GM12878 (cell line): Measurements from ENCODE around the gene ABHD14A. TPM values are rescaled to one million over a fixed set of nuclear protein-coding genes. Genes with fewer than 3 reads are reported as not detected.

Source experiments
- ATAC-seq: fragments of 200-7000 bp; cut with Tn5 transposase; 3 replicates; pipeline ENCODE4 v1.9.1; 2020; ENCODE audit warnings: mild to moderate bottlenecking, moderate library complexity
- BruUV-seq: library from RNA; stranded (reverse); fragments of 400-500 nt; replicated peaks from 2 replicates; lab custom pipeline; 2021; lab: Mats Ljungman, UMichigan
- CTCF ChIA-PET: fragments of 300-600 bp; sonication (Branson Sonifier 250); formaldehyde crosslinking; extraction: SDS; loops from one replicate; lab custom pipeline; 2021; ENCODE audit warnings: inconsistent platforms; lab: Yijun Ruan, JAX
- POLR2A ChIA-PET: fragments of 350-600 bp; formaldehyde crosslinking; extraction: SDS; loops from one replicate; lab custom pipeline; 2021; ENCODE audit warnings: inconsistent platforms; lab: Charles Lee
- RAD21 ChIA-PET: fragments of 300-600 bp; sonication (Branson Sonifier 250); formaldehyde crosslinking; loops from one replicate; lab custom pipeline; 2023; ENCODE audit warnings: antibody characterized with exemption; ENCODE audit not compliant: unreplicated experiment; lab: Charles Lee
- SMC1A ChIA-PET: fragments of 300-600 bp; sonication (Branson Sonifier 250); formaldehyde crosslinking; loops from one replicate; lab custom pipeline; 2023; ENCODE audit not compliant: unreplicated experiment, uncharacterized antibody; lab: Charles Lee
- DNase-seq: peaks from one replicate; pipeline ENCODE4 v3.0.0-alpha.2; 2011; ENCODE audit warnings: low read depth, low spot score
- FAIRE-seq: peaks from 3 replicates; lab custom pipeline; 2011; peaks lifted over from hg19 to GRCh38; lab: Jason Lieb, UNC
- H2AFZ ChIP-seq: 2 replicates; pipeline ENCODE4 v1.6.0; 2011; ENCODE audit warnings: low read depth, low read length, control low read depth; ENCODE audit not compliant: control insufficient read depth
- H3K27ac ChIP-seq: 2 replicates; pipeline ENCODE4 v1.5.1; 2011; ENCODE audit warnings: control low read depth; ENCODE audit not compliant: control insufficient read depth, insufficient read depth
- H3K27me3 ChIP-seq, 2 experiments: replicated peaks in 1 of 2; 2 replicates each; pipeline versions ENCODE4 v1.6.0 to v1.6.1; 2011; ENCODE audit warnings: low read length in 1 of 2; ENCODE audit not compliant: control insufficient read depth in 2 of 2, insufficient read depth in 2 of 2
- H3K36me3 ChIP-seq, 2 experiments: 2 replicates each; pipeline ENCODE4 v1.5.1; 2011; ENCODE audit warnings: low read length in 1 of 2; ENCODE audit not compliant: control insufficient read depth in 2 of 2, insufficient read depth in 2 of 2
- H3K4me1 ChIP-seq: 2 replicates; pipeline ENCODE4 v1.6.1; 2011; ENCODE audit warnings: mild to moderate bottlenecking, low read length, moderate library complexity, mixed read lengths; ENCODE audit not compliant: control insufficient read depth, insufficient read depth
- H3K4me2 ChIP-seq: 2 replicates; pipeline ENCODE4 v1.6.0; 2011; ENCODE audit warnings: control low read depth; ENCODE audit not compliant: control insufficient read depth, insufficient read depth
- H3K4me3 ChIP-seq: fragments of 200-600 bp; sonication (generic); 2 replicates; pipeline ENCODE4 v1.5.1; 2016
- H3K79me2 ChIP-seq: 2 replicates; pipeline ENCODE4 v1.6.0; 2011; ENCODE audit warnings: low read length; ENCODE audit not compliant: control insufficient read depth, insufficient read depth
- H3K9ac ChIP-seq: 2 replicates; pipeline ENCODE4 v1.8.0; 2011; ENCODE audit warnings: low read length, control low read depth, mixed read lengths; ENCODE audit not compliant: control insufficient read depth, insufficient read depth
- H3K9me3 ChIP-seq: replicated peaks from 3 replicates; pipeline ENCODE4 v1.5.1; 2011; ENCODE audit warnings: mild to moderate bottlenecking, low read length; ENCODE audit not compliant: control insufficient read depth, insufficient read depth
- H4K20me1 ChIP-seq: 2 replicates; pipeline ENCODE4 v1.6.0; 2011; ENCODE audit not compliant: control insufficient read depth, insufficient read depth
- BACH1 ChIP-seq: fragments of 450-650 bp; IDR thresholded peaks from 2 replicates; pipeline ENCODE4 v1.6.1; 2017; ENCODE audit warnings: mild to moderate bottlenecking, borderline replicate concordance
- CBX5 ChIP-seq: sonication (generic); IDR thresholded peaks from 2 replicates; pipeline ENCODE4 v1.6.1; 2016; ENCODE audit warnings: low read depth, moderate library complexity, mild to moderate bottlenecking, inconsistent platforms
- FOXM1 ChIP-seq: IDR thresholded peaks from 2 replicates; pipeline ENCODE4 v1.6.1; 2012; ENCODE audit warnings: low read depth, mild to moderate bottlenecking, inconsistent platforms, low read length, moderate library complexity
- IKZF2 ChIP-seq, 2 experiments: fragments of 450-650 bp; IDR thresholded peaks; 2 replicates each; pipeline ENCODE4 v1.6.1; 2017; ENCODE audit warnings: mild to moderate bottlenecking in 2 of 2, moderate library complexity in 2 of 2
- KDM1A ChIP-seq: fragments of 200-600 bp; sonication (generic); IDR thresholded peaks from 2 replicates; pipeline ENCODE4 v1.6.1; 2016; ENCODE audit warnings: borderline replicate concordance
- STAT3 ChIP-seq: IDR thresholded peaks from 2 replicates; pipeline ENCODE4 v1.6.1; 2011; ENCODE audit warnings: low read depth, low read length, improper control_type of control experiment
- TBL1XR1 ChIP-seq: IDR thresholded peaks from 2 replicates; pipeline ENCODE4 v1.6.1; 2012; ENCODE audit warnings: low read depth, low read length, improper control_type of control experiment
- TCF7 ChIP-seq: IDR thresholded peaks from 2 replicates; pipeline ENCODE4 v1.6.1; 2014; ENCODE audit warnings: antibody characterized with exemption, borderline replicate concordance
- WGBS: methylation state at CpG from one replicate; pipeline ENCODE4 v1.1.6; 2016; ENCODE audit warnings: low lambda C conversion rate; ENCODE audit not compliant: insufficient replicate concordance, insufficient coverage; ENCODE audit errors: missing lambda C conversion rate; 5-methylcytosine and 5-hydroxymethylcytosine counted together
- in situ Hi-C: fragments of 300-500 bp; cut with MboI; formaldehyde crosslinking; loops from 9 replicates; pipeline ENCODE4 v1.14.3; 2018; ENCODE audit warnings: mixed read lengths
- intact Hi-C: fragments of 100-400 bp; cut with micrococcal nuclease; formaldehyde crosslinking; loops from one replicate; pipeline ENCODE4 v1.14.2; 2022; ENCODE audit not compliant: unreplicated experiment
- polyA plus RNA-seq, 11 experiments: library from polyadenylated mRNA; depleted of rRNA in 4 of 11; unstranded in 6 of 11; stranded (reverse) in 5 of 11; fragments of >200 nt; fragmentation: Nextera tagmentation in 4 of 11; fragmentation: Illumina TruSeq in 1 of 11; extraction: Ambion mirVana in 4 of 11; extraction: Trizol in 1 of 11; gene quantifications; 1 replicate in 1 of 11; 2 replicates in 10 of 11; pipeline versions ENCODE4 v1.2.1 to v1.2.3, GENCODE V29; 2011 to 2016; ENCODE audit warnings: inconsistent platforms in 2 of 11, missing spikeins in 2 of 11, low read depth in 1 of 11
- total RNA-seq, 4 experiments: library from RNA; depleted of rRNA in 3 of 4; stranded (reverse); fragments of >200 nt in 3 of 4; fragmentation: Illumina TruSeq in 1 of 4; extraction: Trizol in 1 of 4; gene quantifications; 2 replicates each; pipeline versions ENCODE4 v1.2.1 to v1.2.3, GENCODE V29; 2013 to 2021
- TF ChIP-seq, protein P1 (sequence below): fragments of 450-650 bp; IDR thresholded peaks from 2 replicates; pipeline ENCODE4 v1.6.1; 2014; ENCODE audit warnings: mild to moderate bottlenecking
- TF ChIP-seq, protein P2 (sequence below): fragments of 450-650 bp; conservative IDR thresholded peaks from 2 replicates; pipeline ENCODE4 v1.6.1; 2017; ENCODE audit warnings: mild to moderate bottlenecking, moderate library complexity
- TF ChIP-seq, protein P3 (sequence below): fragments of 150-350 bp; IDR thresholded peaks from 2 replicates; pipeline ENCODE4 v1.6.1; 2016; ENCODE audit warnings: low read depth, low read length

ABHD14A gene
- total and polyA plus RNA-seq, 10 of the 15 experiments (the other 5 are each of a cell fraction or from before 2014, with no cell fraction given) = 1.2 to 27.0 (median 7.9) TPM

DNA sequence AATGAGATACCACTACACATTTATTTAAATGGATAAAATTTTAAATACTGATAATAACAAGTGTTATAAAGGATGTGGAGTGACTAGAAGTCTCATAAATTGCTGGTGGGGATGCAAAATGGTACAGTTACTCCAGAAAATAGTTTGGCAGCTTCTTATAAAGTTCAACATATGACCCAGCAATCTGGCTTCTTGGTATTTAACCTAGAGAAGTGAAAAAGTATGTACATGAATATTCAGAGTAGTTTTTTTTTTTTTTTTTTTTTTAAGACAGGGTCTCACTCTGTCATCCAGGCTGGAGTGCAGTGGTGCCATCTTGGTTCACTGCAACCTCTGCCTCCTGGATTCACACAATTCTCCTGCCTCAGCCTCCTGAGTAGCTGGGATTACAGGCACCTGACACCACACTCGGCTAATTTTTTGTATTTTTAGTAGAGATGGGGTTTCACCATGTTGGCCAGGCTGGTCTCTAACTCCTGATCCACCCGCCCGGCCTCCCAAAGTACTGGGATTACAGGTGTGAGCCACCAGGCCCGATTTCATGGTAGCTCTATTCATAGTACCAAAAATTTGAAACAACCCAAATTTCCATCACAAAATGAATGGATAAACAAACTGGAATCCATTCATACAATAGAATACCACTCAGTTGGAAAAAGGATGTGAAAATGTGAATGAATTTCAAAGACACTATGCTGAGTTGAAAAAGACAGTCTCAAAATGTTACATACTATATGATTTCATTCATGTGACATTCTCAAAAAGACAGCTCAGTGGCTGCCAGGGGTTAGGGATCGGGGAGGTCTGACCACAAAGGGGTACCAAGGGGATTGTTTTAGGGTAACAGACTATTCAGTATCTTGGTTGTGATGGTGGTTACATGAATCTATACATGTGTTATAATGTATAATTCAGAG, 47.5 kb upstream of the ABHD14A start (continued):
- TF ChIP-seq, protein P1, sequence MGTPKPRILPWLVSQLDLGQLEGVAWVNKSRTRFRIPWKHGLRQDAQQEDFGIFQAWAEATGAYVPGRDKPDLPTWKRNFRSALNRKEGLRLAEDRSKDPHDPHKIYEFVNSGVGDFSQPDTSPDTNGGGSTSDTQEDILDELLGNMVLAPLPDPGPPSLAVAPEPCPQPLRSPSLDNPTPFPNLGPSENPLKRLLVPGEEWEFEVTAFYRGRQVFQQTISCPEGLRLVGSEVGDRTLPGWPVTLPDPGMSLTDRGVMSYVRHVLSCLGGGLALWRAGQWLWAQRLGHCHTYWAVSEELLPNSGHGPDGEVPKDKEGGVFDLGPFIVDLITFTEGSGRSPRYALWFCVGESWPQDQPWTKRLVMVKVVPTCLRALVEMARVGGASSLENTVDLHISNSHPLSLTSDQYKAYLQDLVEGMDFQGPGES = no peak
- TF ChIP-seq FOXM1 = no peak
- TF ChIP-seq BACH1 = no peak
- TF ChIP-seq IKZF2 (IDR thresholded peaks at IDR 0.05) = no peak
- TF ChIP-seq TBL1XR1 = no peak
- TF ChIP-seq STAT3 = no peak
- TF ChIP-seq, protein P2, sequence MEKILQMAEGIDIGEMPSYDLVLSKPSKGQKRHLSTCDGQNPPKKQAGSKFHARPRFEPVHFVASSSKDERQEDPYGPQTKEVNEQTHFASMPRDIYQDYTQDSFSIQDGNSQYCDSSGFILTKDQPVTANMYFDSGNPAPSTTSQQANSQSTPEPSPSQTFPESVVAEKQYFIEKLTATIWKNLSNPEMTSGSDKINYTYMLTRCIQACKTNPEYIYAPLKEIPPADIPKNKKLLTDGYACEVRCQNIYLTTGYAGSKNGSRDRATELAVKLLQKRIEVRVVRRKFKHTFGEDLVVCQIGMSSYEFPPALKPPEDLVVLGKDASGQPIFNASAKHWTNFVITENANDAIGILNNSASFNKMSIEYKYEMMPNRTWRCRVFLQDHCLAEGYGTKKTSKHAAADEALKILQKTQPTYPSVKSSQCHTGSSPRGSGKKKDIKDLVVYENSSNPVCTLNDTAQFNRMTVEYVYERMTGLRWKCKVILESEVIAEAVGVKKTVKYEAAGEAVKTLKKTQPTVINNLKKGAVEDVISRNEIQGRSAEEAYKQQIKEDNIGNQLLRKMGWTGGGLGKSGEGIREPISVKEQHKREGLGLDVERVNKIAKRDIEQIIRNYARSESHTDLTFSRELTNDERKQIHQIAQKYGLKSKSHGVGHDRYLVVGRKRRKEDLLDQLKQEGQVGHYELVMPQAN = no peak
- no peak for TF ChIP-seq TCF7

DNA sequence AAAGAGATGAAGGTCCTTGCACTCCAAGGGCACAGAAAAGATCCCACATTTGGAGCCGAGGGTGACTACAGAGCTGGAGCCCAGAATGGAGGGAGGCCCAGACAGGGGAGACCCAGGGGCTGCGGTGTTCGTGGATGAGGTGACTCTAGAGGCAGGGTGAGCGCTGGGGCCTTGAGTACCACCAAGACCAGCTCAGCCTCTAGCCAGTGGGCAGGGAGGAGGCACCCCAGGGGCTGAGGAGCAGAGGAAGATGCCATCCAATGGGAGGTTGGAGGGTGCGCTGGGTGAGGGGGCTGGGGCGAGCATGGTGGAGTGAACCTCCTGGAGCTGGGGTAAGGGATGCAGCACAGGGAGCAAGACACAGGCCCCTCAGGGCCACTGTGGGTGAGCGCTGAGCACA, 46.4 kb upstream of the ABHD14A start:
- in situ Hi-C loops = no loop called here
- Histone ChIP-seq H3K4me2 (no peak overlapping the region), H3K27ac (no peak overlapping the region), H3K27me3 (no peaks in the 10 kb centered on the region), H3K9ac (no peak overlapping the region), H3K36me3 (peaks cover 0 to 8% of the 10 kb centered on the region in 2 experiments), H3K4me1 (no peaks in the 10 kb centered on the region), H2AFZ (no peak overlapping the region), H4K20me1 (no peaks in the 10 kb centered on the region), H3K79me2 (no peaks in the 10 kb centered on the region), H3K4me3 (no peak overlapping the region), H3K9me3 (no peaks in the 10 kb centered on the region)
- ChIA-PET POLR2A (no interaction called here), SMC1A (no interaction called here), CTCF (no interaction called here), RAD21 (no interaction called here)
- no TSS peak for BruUV-seq
- WGBS = 83% methylated on average over 7 of the region's 7 CpGs
- FAIRE-seq (no peak), ATAC-seq (no peak), DNase-seq (no peak)
- intact Hi-C loops = no loop called here
- TF ChIP-seq, protein P3, sequence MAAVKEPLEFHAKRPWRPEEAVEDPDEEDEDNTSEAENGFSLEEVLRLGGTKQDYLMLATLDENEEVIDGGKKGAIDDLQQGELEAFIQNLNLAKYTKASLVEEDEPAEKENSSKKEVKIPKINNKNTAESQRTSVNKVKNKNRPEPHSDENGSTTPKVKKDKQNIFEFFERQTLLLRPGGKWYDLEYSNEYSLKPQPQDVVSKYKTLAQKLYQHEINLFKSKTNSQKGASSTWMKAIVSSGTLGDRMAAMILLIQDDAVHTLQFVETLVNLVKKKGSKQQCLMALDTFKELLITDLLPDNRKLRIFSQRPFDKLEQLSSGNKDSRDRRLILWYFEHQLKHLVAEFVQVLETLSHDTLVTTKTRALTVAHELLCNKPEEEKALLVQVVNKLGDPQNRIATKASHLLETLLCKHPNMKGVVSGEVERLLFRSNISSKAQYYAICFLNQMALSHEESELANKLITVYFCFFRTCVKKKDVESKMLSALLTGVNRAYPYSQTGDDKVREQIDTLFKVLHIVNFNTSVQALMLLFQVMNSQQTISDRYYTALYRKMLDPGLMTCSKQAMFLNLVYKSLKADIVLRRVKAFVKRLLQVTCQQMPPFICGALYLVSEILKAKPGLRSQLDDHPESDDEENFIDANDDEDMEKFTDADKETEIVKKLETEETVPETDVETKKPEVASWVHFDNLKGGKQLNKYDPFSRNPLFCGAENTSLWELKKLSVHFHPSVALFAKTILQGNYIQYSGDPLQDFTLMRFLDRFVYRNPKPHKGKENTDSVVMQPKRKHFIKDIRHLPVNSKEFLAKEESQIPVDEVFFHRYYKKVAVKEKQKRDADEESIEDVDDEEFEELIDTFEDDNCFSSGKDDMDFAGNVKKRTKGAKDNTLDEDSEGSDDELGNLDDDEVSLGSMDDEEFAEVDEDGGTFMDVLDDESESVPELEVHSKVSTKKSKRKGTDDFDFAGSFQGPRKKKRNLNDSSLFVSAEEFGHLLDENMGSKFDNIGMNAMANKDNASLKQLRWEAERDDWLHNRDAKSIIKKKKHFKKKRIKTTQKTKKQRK = no peak
- TF ChIP-seq CBX5 = no peak
- TF ChIP-seq KDM1A = no peak
